Neutrophil (primary cell): ENCODE results near the gene C1orf35.

Experiments used
- H3K27ac ChIP-seq: fragments of 200-600 bp; sonication (generic); 2 replicates; pipeline ENCODE4 v1.5.1; 2016; ENCODE audit warnings: mild to moderate bottlenecking, moderate library complexity
- H3K27me3 ChIP-seq: fragments of 200-600 bp; sonication (generic); 2 replicates; pipeline ENCODE4 v1.6.0; 2016; ENCODE audit warnings: mild to moderate bottlenecking
- H3K36me3 ChIP-seq: fragments of 200-600 bp; sonication (generic); 2 replicates; pipeline ENCODE4 v1.5.1; 2017
- H3K4me1 ChIP-seq, 2 experiments: fragments of 200-600 bp in 1 of 2; sonication (generic) in 1 of 2; 1 replicate in 1 of 2; 2 replicates in 1 of 2; pipeline versions ENCODE4 v1.5.1 to v1.6.1; 2013 to 2016; ENCODE audit warnings: low read depth in 1 of 2, low read length in 1 of 2, mild to moderate bottlenecking in 1 of 2, moderate library complexity in 1 of 2; ENCODE audit not compliant: control insufficient read depth in 1 of 2, insufficient read depth in 1 of 2
- H3K4me3 ChIP-seq, 2 experiments: fragments of 200-600 bp in 1 of 2; sonication (generic) in 1 of 2; 1 replicate in 1 of 2; 2 replicates in 1 of 2; pipeline ENCODE4 v1.5.1; 2013 to 2016; ENCODE audit warnings: low read depth in 1 of 2, low read length in 1 of 2, mild to moderate bottlenecking in 1 of 2, moderate library complexity in 1 of 2
- H3K9me3 ChIP-seq: fragments of 200-600 bp; sonication (generic); 2 replicates; pipeline ENCODE4 v1.5.1; 2016
- TF ChIP-seq, protein P1 (sequence below): fragments of 200-600 bp; sonication (generic); IDR thresholded peaks from 2 replicates; pipeline ENCODE4 v1.5.1; 2016; ENCODE audit warnings: antibody characterized with exemption

The C1orf35 gene

GRCh38 chr1:228071839-228072657 is 31.1 kb downstream of the C1orf35 start:
- TF ChIP-seq, protein P1, sequence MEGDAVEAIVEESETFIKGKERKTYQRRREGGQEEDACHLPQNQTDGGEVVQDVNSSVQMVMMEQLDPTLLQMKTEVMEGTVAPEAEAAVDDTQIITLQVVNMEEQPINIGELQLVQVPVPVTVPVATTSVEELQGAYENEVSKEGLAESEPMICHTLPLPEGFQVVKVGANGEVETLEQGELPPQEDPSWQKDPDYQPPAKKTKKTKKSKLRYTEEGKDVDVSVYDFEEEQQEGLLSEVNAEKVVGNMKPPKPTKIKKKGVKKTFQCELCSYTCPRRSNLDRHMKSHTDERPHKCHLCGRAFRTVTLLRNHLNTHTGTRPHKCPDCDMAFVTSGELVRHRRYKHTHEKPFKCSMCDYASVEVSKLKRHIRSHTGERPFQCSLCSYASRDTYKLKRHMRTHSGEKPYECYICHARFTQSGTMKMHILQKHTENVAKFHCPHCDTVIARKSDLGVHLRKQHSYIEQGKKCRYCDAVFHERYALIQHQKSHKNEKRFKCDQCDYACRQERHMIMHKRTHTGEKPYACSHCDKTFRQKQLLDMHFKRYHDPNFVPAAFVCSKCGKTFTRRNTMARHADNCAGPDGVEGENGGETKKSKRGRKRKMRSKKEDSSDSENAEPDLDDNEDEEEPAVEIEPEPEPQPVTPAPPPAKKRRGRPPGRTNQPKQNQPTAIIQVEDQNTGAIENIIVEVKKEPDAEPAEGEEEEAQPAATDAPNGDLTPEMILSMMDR, result no peak

DNA sequence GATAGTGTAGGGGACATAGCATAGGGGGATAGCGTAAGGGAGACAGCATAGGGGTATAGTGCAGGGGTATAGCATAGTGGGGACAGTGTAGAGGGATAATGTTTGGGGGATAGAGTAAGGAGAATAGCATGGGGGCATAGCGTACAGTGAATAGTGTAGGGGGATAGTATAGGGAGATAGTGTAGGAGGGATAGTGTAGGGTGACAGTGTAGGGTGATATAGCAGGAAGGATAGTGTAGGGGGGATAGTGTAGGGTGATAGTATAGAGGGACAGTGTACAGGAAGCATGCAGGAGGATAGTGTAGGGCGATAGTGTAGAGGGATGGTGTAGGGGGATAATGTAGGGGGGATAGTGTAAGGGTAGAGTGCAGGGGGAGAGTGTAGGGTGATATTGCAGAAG is 32.3 kb downstream of the C1orf35 start:
- TF ChIP-seq, protein P1, result no peak
- Histone ChIP-seq H3K27ac (no peak overlapping the region), H3K4me1 (no peaks in the 10 kb centered on the region), H3K27me3 (peaks cover 91% of the 10 kb centered on the region), H3K9me3 (no peaks in the 10 kb centered on the region), H3K4me3 (no peak overlapping the region), H3K36me3 (no peaks in the 10 kb centered on the region)

More at GRCh38 chr1:228071839-228072657, 31.1 kb downstream of the C1orf35 start:
- Histone ChIP-seq H3K4me1 (no peaks in the 10 kb centered on the region), H3K9me3 (no peaks in the 10 kb centered on the region), H3K4me3 (no peak overlapping the region), H3K27me3 (peaks cover 79% of the 10 kb centered on the region), H3K36me3 (no peaks in the 10 kb centered on the region), H3K27ac (no peak overlapping the region)

- no peaks in the 10 kb centered on the region for H3K4me1 ChIP-seq
- peaks cover 96% of the 10 kb centered on the region for H3K27me3 ChIP-seq
- no peaks in the 10 kb centered on the region for H3K36me3 ChIP-seq
- no peaks in the 10 kb centered on the region for H3K9me3 ChIP-seq
- H3K4me3 ChIP-seq, result no peak overlapping the region
- TF ChIP-seq, protein P1, result no peak
- H3K27ac ChIP-seq, result no peak overlapping the region
Measured at GRCh38 chr1:228070173-228070572, 33.0 kb downstream of the C1orf35 start.

DNA sequence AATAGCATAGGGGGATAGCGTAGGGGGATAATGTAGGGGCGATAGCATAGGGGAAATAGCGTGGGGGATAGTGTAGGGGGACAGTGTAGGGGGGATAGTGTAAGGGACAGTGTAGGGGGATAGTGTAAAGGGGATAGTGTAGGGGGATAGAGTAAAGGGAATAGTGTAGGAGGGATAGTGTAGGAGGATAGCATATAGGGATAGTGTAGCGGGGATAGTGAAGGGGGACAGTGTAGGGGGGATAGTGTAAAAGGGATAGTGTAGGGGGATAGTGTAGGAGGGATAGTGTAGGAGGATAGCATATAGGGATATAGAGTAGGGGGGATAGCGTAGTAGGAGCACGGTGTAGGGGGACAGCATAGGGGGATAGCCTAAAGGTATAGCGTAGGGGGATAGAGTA is 34.8 kb downstream of the C1orf35 start:
- TF ChIP-seq, protein P1, result no peak
- Histone ChIP-seq H3K27me3 (peaks cover 88% of the 10 kb centered on the region), H3K4me1 (no peaks in the 10 kb centered on the region), H3K9me3 (no peaks in the 10 kb centered on the region), H3K36me3 (no peaks in the 10 kb centered on the region), H3K27ac (no peak overlapping the region), H3K4me3 (no peak overlapping the region)

- no peaks in the 10 kb centered on the region for H3K4me1 ChIP-seq
- no peaks in the 10 kb centered on the region for H3K36me3 ChIP-seq
- H3K27me3 ChIP-seq, result peaks cover 88% of the 10 kb centered on the region
- TF ChIP-seq, protein P1, result no peak
- H3K9me3 ChIP-seq, result no peaks in the 10 kb centered on the region
- no peak overlapping the region for H3K4me3 ChIP-seq
- H3K27ac ChIP-seq, result no peak overlapping the region
Measured at GRCh38 chr1:228066891-228067654, 36.1 kb downstream of the C1orf35 start.
